HEK293 (cell line): Measurements from ENCODE around the gene SLC30A1.
A peak's percentile ranks its signal among the peaks of the same experiment; 100 is the strongest.

Experiments
- CTCF ChIA-PET: fragments of 350-600 bp; formaldehyde crosslinking; extraction: SDS; loops from one replicate; lab custom pipeline; 2021; ENCODE audit warnings: antibody characterized with exemption; lab: Yijun Ruan, JAX
- POLR2A ChIA-PET: fragments of 300-600 bp; formaldehyde crosslinking; extraction: SDS; loops from one replicate; lab custom pipeline; 2020; ENCODE audit warnings: antibody characterized with exemption, inconsistent platforms; lab: Yijun Ruan, JAX
- H3K27ac ChIP-seq: fragments of 200-500 bp; sonication (Bioruptor generic); 2 replicates; pipeline ENCODE4 v1.5.1; 2014; ENCODE audit warnings: low read depth, low read length, control low read depth, inconsistent platforms; ENCODE audit errors: extremely low read depth
- H3K36me3 ChIP-seq, 2 experiments: fragments of 200-500 bp in 1 of 2; sonication (Bioruptor generic) in 1 of 2; 1 replicate in 1 of 2; 2 replicates in 1 of 2; pipeline ENCODE4 v1.5.1; 2014 to 2017; ENCODE audit warnings: inconsistent platforms in 2 of 2, low read length in 2 of 2; ENCODE audit not compliant: control insufficient read depth in 2 of 2, insufficient read depth in 1 of 2
- H3K4me1 ChIP-seq: fragments of 200-500 bp; sonication (Bioruptor generic); 2 replicates; pipeline ENCODE4 v1.5.1; 2014; ENCODE audit warnings: mild to moderate bottlenecking, low read length, inconsistent platforms; ENCODE audit not compliant: control insufficient read depth, insufficient read depth
- H3K4me3 ChIP-seq: 2 replicates; pipeline ENCODE4 v1.5.1; 2011; ENCODE audit warnings: low read depth, mild to moderate bottlenecking, control low read depth, low read length, moderate library complexity
- H3K9me3 ChIP-seq: fragments of 200-500 bp; sonication (Bioruptor generic); 2 replicates; pipeline ENCODE4 v1.5.1; 2014; ENCODE audit warnings: low read depth, low read length, inconsistent platforms; ENCODE audit not compliant: control insufficient read depth, insufficient read depth
- CTCF ChIP-seq: fragments of 450-650 bp; formaldehyde crosslinking; IDR thresholded peaks from 2 replicates; pipeline ENCODE4 v1.5.1; 2016; ENCODE audit warnings: missing biosample characterization, missing genetic modification characterization
- FEZF1 ChIP-seq: fragments of 450-650 bp; formaldehyde crosslinking; IDR thresholded peaks from 2 replicates; pipeline ENCODE4 v1.5.1; 2016; ENCODE audit warnings: missing biosample characterization, missing genetic modification characterization
- HOXA7 ChIP-seq: sonication (generic); formaldehyde crosslinking; IDR thresholded peaks from 2 replicates; pipeline ENCODE4 v1.8.1; 2022; ENCODE audit warnings: missing genetic modification reagents, borderline replicate concordance
- OVOL3 ChIP-seq: fragments of 450-650 bp; formaldehyde crosslinking; IDR thresholded peaks from 2 replicates; pipeline ENCODE4 v1.5.1; 2016; ENCODE audit warnings: missing biosample characterization, missing genetic modification characterization
- PRDM10 ChIP-seq: fragments of 450-650 bp; formaldehyde crosslinking; IDR thresholded peaks from 2 replicates; pipeline ENCODE4 v1.5.1; 2016; ENCODE audit warnings: missing biosample characterization, missing genetic modification characterization
- SP3 ChIP-seq: fragments of 450-650 bp; formaldehyde crosslinking; IDR thresholded peaks from 2 replicates; pipeline ENCODE4 v1.5.1; 2016; ENCODE audit warnings: missing biosample characterization, missing genetic modification characterization
- TRIM28 ChIP-seq: IDR thresholded peaks from 2 replicates; pipeline ENCODE4 v1.6.1; 2011; ENCODE audit warnings: low read length, control low read depth, borderline replicate concordance
- ZBTB21 ChIP-seq: fragments of 450-650 bp; formaldehyde crosslinking; IDR thresholded peaks from 2 replicates; pipeline ENCODE4 v1.5.1; 2017; ENCODE audit warnings: missing biosample characterization, missing genetic modification characterization
- ZNF112 ChIP-seq: fragments of 450-650 bp; formaldehyde crosslinking; IDR thresholded peaks from 2 replicates; pipeline ENCODE4 v1.5.0; 2017; ENCODE audit warnings: missing biosample characterization, missing genetic modification characterization
- ZNF174 ChIP-seq: fragments of 450-650 bp; formaldehyde crosslinking; IDR thresholded peaks from 2 replicates; pipeline ENCODE4 v1.5.0; 2017; ENCODE audit warnings: missing biosample characterization, mild to moderate bottlenecking, missing genetic modification characterization
- ZNF18 ChIP-seq: fragments of 450-650 bp; formaldehyde crosslinking; IDR thresholded peaks from 2 replicates; pipeline ENCODE4 v1.5.1; 2016; ENCODE audit warnings: missing biosample characterization, missing genetic modification characterization
- ZNF2 ChIP-seq: fragments of 450-650 bp; formaldehyde crosslinking; IDR thresholded peaks from 2 replicates; pipeline ENCODE4 v1.5.1; 2016; ENCODE audit warnings: missing biosample characterization, missing genetic modification characterization
- ZNF23 ChIP-seq: fragments of 450-650 bp; formaldehyde crosslinking; IDR thresholded peaks from 2 replicates; pipeline ENCODE4 v1.5.1; 2016; ENCODE audit warnings: missing biosample characterization, missing genetic modification characterization, borderline replicate concordance
- ZNF394 ChIP-seq: fragments of 450-650 bp; formaldehyde crosslinking; IDR thresholded peaks from 2 replicates; pipeline ENCODE4 v1.5.1; 2016; ENCODE audit warnings: missing biosample characterization, missing genetic modification characterization, mild to moderate bottlenecking, moderate library complexity, borderline replicate concordance
- ZNF548 ChIP-seq: fragments of 450-650 bp; formaldehyde crosslinking; IDR thresholded peaks from 2 replicates; pipeline ENCODE4 v1.5.1; 2016; ENCODE audit warnings: missing biosample characterization, missing genetic modification characterization
- ZNF560 ChIP-seq: fragments of 450-650 bp; formaldehyde crosslinking; IDR thresholded peaks from 2 replicates; pipeline ENCODE4 v1.5.1; 2017; ENCODE audit warnings: missing biosample characterization, missing genetic modification characterization, borderline replicate concordance
- ZNF596 ChIP-seq: fragments of 450-650 bp; IDR thresholded peaks from 2 replicates; pipeline ENCODE4 v1.5.0; 2018; ENCODE audit warnings: missing biosample characterization, mild to moderate bottlenecking, missing genetic modification characterization, moderate library complexity
- ZNF664 ChIP-seq: fragments of 450-650 bp; formaldehyde crosslinking; IDR thresholded peaks from 2 replicates; pipeline ENCODE4 v1.5.1; 2016; ENCODE audit warnings: missing biosample characterization, missing genetic modification characterization
- ZNF76 ChIP-seq: fragments of 450-650 bp; formaldehyde crosslinking; IDR thresholded peaks from 2 replicates; pipeline ENCODE4; 2016; ENCODE audit warnings: low read depth, missing biosample characterization, missing genetic modification characterization, borderline replicate concordance
- ZNF791 ChIP-seq: fragments of 450-650 bp; formaldehyde crosslinking; IDR thresholded peaks from 2 replicates; pipeline ENCODE4 v1.5.1; 2016; ENCODE audit warnings: missing biosample characterization, missing genetic modification characterization
- ZSCAN16 ChIP-seq: fragments of 450-650 bp; formaldehyde crosslinking; IDR thresholded peaks from 2 replicates; pipeline ENCODE4 v1.5.1; 2016; ENCODE audit warnings: missing biosample characterization, missing genetic modification characterization
- ZSCAN23 ChIP-seq: fragments of 450-650 bp; formaldehyde crosslinking; IDR thresholded peaks from 2 replicates; pipeline ENCODE4 v1.5.1; 2016; ENCODE audit warnings: missing biosample characterization, missing genetic modification characterization

Gene SLC30A1

GRCh38 chr1:211551638-211552460 is 27.1 kb downstream of the SLC30A1 start:
- no peak overlapping the region for H3K4me3 ChIP-seq
- no peaks in the 10 kb centered on the region for H3K36me3 ChIP-seq
- H3K9me3 ChIP-seq = no peaks in the 10 kb centered on the region
- H3K27ac ChIP-seq = no peak overlapping the region
- ChIA-PET CTCF (interaction anchor here (0.5 to 0.9 kb wide), 4 partner anchors 37 to 612 kb away, joined by 3 to 5 read pairs (median 4); no protein-coding TSS in a partner anchor), POLR2A (no interaction called here)
- TF ChIP-seq HOXA7 (CRISPR knock-in tag) (no peak), ZNF394 (tag by site-specific recombination) (no peak), SP3 (tag by site-specific recombination) (no peak), FEZF1 (tag by site-specific recombination) (peak; percentile 19; the same call in 1 of the 2 replicates), ZBTB21 (no peak), ZSCAN16 (tag by site-specific recombination) (no peak)
- H3K4me1 ChIP-seq = no peaks in the 10 kb centered on the region

GRCh38 chr1:211549092-211549711 is 29.8 kb downstream of the SLC30A1 start:
- H3K27ac ChIP-seq = no peak overlapping the region
- CTCF ChIA-PET = interaction anchor here (0.5 to 1.1 kb wide), 4 partner anchors 34 to 105 kb away, joined by 3 to 7 read pairs (median 4); no protein-coding TSS in a partner anchor
- H3K4me3 ChIP-seq = no peak overlapping the region
- H3K4me1 ChIP-seq = no peaks in the 10 kb centered on the region
- POLR2A ChIA-PET = no interaction called here
- H3K36me3 ChIP-seq = no peaks in the 10 kb centered on the region
- TF ChIP-seq ZNF791 = no peak
- peak; percentile 85 for TF ChIP-seq PRDM10 (tag by site-specific recombination)
- TF ChIP-seq TRIM28 = no peak
- TF ChIP-seq, all 188 proteins: peak for 1
- no peaks in the 10 kb centered on the region for H3K9me3 ChIP-seq

GRCh38 chr1:211548321-211549091 is 30.5 kb downstream of the SLC30A1 start:
- Histone ChIP-seq H3K9me3 (no peaks in the 10 kb centered on the region), H3K36me3 (no peaks in the 10 kb centered on the region), H3K4me3 (no peak overlapping the region), H3K4me1 (no peaks in the 10 kb centered on the region), H3K27ac (no peak overlapping the region)
- POLR2A ChIA-PET = interaction anchor here (0.6 kb wide), 1 partner anchor 15 kb away, joined by 4 read pairs; no protein-coding TSS in a partner anchor
- CTCF ChIA-PET = interaction anchor here (0.5 kb wide), 1 partner anchor 103 kb away, joined by 3 read pairs; no protein-coding TSS in a partner anchor
- no peak for TF ChIP-seq ZNF560 (tag by site-specific recombination)
- TF ChIP-seq CTCF = no peak
- no peak for TF ChIP-seq ZNF112 (tag by site-specific recombination)
- TF ChIP-seq ZNF548 (tag by site-specific recombination) = no peak
- no peak for TF ChIP-seq ZNF23 (tag by site-specific recombination)
- TF ChIP-seq OVOL3 (tag by site-specific recombination) = no peak
- TF ChIP-seq ZNF664 (tag by site-specific recombination) = no peak
- TF ChIP-seq ZNF174 (tag by site-specific recombination) = no peak
- no peak for TF ChIP-seq ZNF18
- TF ChIP-seq ZNF76 (tag by site-specific recombination) = no peak
- TF ChIP-seq ZNF2 (tag by site-specific recombination) = no peak
- TF ChIP-seq ZSCAN23 = no peak
- TF ChIP-seq ZNF596 (tag by site-specific recombination) = no peak
